Smooth muscle cell (in vitro differentiated cells): ENCODE results near the gene HSF4. TPM values are rescaled to one million over a fixed set of nuclear protein-coding genes. Genes with fewer than 3 reads are reported as not detected.
A peak's percentile ranks its signal among the peaks of the same experiment; 100 is the strongest.

Source experiments
- DNase-seq: peaks from one replicate; lab custom pipeline; 2025; ENCODE audit not compliant: unreplicated experiment; lab: John Stamatoyannopoulos, UW
- H2AFZ ChIP-seq: fragments of 200-600 bp; sonication (generic); 2 replicates; pipeline ENCODE4 v1.6.0; 2016; ENCODE audit warnings: antibody characterized with exemption, low read depth, mild to moderate bottlenecking
- H3F3A ChIP-seq: fragments of 200-600 bp; sonication (generic); 2 replicates; pipeline ENCODE4 v1.6.0; 2017; ENCODE audit warnings: antibody characterized with exemption, low read depth
- H3K27ac ChIP-seq: fragments of 200-600 bp; sonication (generic); 2 replicates; pipeline ENCODE4 v1.5.1; 2016; ENCODE audit warnings: low read depth, mild to moderate bottlenecking
- H3K27me3 ChIP-seq: fragments of 200-600 bp; sonication (generic); 2 replicates; pipeline ENCODE4 v1.6.1; 2016; ENCODE audit warnings: low read depth, mild to moderate bottlenecking
- H3K36me3 ChIP-seq: fragments of 200-600 bp; sonication (generic); 2 replicates; pipeline ENCODE4 v1.5.1; 2016; ENCODE audit warnings: low read depth
- H3K4me1 ChIP-seq: fragments of 200-600 bp; sonication (generic); 2 replicates; pipeline ENCODE4 v1.5.1; 2016; ENCODE audit warnings: low read depth
- H3K4me2 ChIP-seq: fragments of 200-600 bp; sonication (generic); 2 replicates; pipeline ENCODE4 v1.6.0; 2016; ENCODE audit warnings: mild to moderate bottlenecking
- H3K4me3 ChIP-seq: fragments of 200-600 bp; sonication (generic); 2 replicates; pipeline ENCODE4 v1.5.1; 2016; ENCODE audit warnings: mild to moderate bottlenecking
- H3K79me2 ChIP-seq: fragments of 200-600 bp; sonication (generic); 2 replicates; pipeline ENCODE4 v1.6.0; 2016; ENCODE audit warnings: low read depth, mild to moderate bottlenecking
- H3K9ac ChIP-seq: fragments of 200-600 bp; sonication (generic); 2 replicates; pipeline ENCODE4 v1.6.0; 2016; ENCODE audit warnings: low read depth
- H3K9me3 ChIP-seq: fragments of 200-600 bp; sonication (generic); replicated peaks from 2 replicates; pipeline ENCODE4 v1.5.1; 2016; ENCODE audit warnings: low read depth
- H4K20me1 ChIP-seq: fragments of 200-600 bp; sonication (generic); 2 replicates; pipeline ENCODE4 v1.6.0; 2016; ENCODE audit warnings: low read depth
- WGBS: methylation state at CpG from one replicate; pipeline ENCODE4 v1.1.7; 2016; ENCODE audit warnings: low lambda C conversion rate; 5-methylcytosine and 5-hydroxymethylcytosine counted together
- polyA plus RNA-seq: library from polyadenylated mRNA; unstranded; fragments of >200 nt; fragmentation: Nextera tagmentation; extraction: Ambion mirVana; gene quantifications from 2 replicates; pipeline ENCODE4 v1.2.1, GENCODE V29; 2016
- total RNA-seq: library from RNA; depleted of rRNA; stranded (reverse); fragments of >200 nt; gene quantifications from 2 replicates; pipeline ENCODE4 v1.2.3, GENCODE V29; 2014
- TF ChIP-seq, protein P1 (sequence below): fragments of 200-600 bp; sonication (generic); IDR thresholded peaks from 2 replicates; pipeline ENCODE4 v1.5.1; 2017; ENCODE audit warnings: borderline replicate concordance, mild to moderate bottlenecking, antibody characterized with exemption; ENCODE audit not compliant: insufficient read depth, poor library complexity, severe bottlenecking

The HSF4 gene
- total and polyA plus RNA-seq, 2 experiments from 2014 or later = 2.9 to 6.1 TPM

DNA sequence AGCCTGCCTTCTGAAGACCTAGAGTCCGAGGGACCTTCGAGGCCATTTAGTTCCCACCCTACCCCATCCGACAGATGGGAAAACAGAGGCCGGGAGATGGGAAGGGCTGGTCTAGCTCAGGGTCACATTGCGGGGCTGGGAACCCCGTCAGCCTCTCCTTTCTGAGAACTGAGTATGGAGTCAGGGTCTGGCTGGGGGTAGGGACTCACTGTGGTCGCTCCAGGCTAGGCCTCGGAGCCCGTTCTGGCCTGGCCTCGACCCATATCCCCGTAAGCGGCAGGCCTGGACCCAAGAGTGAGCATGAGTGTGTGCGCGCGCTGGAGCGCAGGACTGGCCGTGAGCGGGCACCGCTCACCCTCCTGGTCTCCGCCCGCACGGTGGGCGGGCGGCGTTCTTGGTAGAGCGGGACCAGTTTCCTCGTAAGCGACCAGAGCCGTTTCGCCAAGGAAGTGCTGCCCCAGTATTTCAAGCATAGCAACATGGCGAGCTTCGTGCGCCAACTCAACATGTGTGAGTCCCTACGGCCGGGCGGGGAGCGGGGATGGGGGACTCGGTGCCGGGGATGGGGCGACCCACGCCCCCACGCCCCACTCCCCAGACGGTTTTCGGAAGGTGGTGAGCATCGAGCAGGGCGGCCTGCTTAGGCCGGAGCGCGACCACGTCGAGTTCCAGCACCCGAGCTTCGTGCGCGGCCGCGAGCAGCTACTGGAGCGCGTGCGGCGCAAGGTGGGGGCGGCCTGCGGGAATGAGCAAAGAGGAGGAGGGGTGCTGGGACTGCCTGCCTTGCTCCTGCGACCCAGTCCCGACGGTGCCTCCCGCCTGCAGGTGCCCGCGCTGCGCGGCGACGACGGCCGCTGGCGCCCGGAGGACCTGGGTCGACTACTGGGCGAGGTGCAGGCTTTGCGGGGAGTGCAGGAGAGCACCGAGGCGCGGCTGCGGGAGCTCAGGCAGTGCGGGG is 855 bp downstream of the HSF4 start:
- Histone ChIP-seq H3K4me1 (peaks cover 24% of the 10 kb centered on the region), H3K9me3 (no peaks in the 10 kb centered on the region), H3K36me3 (no peaks in the 10 kb centered on the region), H3K27me3 (peaks cover 65% of the 10 kb centered on the region), H3K9ac (no peak overlapping the region), H3K79me2 (no peaks in the 10 kb centered on the region), H3K4me3 (no peak overlapping the region), H3K27ac (no peak overlapping the region), H3F3A (peaks cover 7% of the 10 kb centered on the region), H4K20me1 (peaks cover 29% of the 10 kb centered on the region), H3K4me2 (peak overlapping the region; percentile 87), H2AFZ (no peak overlapping the region)
- 8% methylated on average over 61 of the region's 85 CpGs for WGBS
- DNase-seq = no peak
- TF ChIP-seq, protein P1, sequence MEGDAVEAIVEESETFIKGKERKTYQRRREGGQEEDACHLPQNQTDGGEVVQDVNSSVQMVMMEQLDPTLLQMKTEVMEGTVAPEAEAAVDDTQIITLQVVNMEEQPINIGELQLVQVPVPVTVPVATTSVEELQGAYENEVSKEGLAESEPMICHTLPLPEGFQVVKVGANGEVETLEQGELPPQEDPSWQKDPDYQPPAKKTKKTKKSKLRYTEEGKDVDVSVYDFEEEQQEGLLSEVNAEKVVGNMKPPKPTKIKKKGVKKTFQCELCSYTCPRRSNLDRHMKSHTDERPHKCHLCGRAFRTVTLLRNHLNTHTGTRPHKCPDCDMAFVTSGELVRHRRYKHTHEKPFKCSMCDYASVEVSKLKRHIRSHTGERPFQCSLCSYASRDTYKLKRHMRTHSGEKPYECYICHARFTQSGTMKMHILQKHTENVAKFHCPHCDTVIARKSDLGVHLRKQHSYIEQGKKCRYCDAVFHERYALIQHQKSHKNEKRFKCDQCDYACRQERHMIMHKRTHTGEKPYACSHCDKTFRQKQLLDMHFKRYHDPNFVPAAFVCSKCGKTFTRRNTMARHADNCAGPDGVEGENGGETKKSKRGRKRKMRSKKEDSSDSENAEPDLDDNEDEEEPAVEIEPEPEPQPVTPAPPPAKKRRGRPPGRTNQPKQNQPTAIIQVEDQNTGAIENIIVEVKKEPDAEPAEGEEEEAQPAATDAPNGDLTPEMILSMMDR = no peak

DNA sequence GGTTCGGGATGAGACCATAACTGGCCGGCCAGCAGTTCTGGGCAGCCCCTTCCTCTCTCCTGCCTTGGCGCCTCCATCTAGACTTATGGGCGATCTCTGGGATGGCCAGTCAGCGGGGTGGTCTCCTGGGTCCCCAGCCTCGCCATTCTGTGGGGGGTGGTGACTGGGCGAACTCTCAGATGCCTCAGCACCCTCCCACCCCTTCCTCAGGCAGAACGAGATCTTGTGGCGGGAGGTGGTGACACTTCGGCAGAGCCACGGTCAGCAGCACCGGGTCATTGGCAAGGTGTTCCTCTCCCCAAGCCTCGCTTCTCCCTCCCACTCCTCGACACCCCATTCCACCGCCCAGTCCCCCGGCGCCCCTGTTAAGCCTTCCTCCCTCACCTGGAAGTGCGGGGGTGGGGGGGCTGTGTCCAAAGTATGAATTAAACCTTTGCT is 1.6 kb downstream of the HSF4 start:
- no peak for DNase-seq
- H3K27me3 ChIP-seq = peaks cover 65% of the 10 kb centered on the region
- H3K9me3 ChIP-seq = no peaks in the 10 kb centered on the region
- no peak overlapping the region for H3K27ac ChIP-seq
- H3K79me2 ChIP-seq = no peaks in the 10 kb centered on the region
- TF ChIP-seq, protein P1 = no peak
- no peak overlapping the region for H3K4me3 ChIP-seq
- H2AFZ ChIP-seq = no peak overlapping the region
- peaks cover 7% of the 10 kb centered on the region for H3F3A ChIP-seq
- H3K9ac ChIP-seq = no peak overlapping the region
- H3K4me2 ChIP-seq = no peak overlapping the region
- no peaks in the 10 kb centered on the region for H3K36me3 ChIP-seq
- peaks cover 28% of the 10 kb centered on the region for H3K4me1 ChIP-seq
- H4K20me1 ChIP-seq = peaks cover 29% of the 10 kb centered on the region
- 26% methylated on average over 16 of the region's 18 CpGs for WGBS

- Histone ChIP-seq H2AFZ (no peak overlapping the region), H4K20me1 (peaks cover 26% of the 10 kb centered on the region), H3K36me3 (no peaks in the 10 kb centered on the region), H3K9me3 (no peaks in the 10 kb centered on the region), H3K79me2 (no peaks in the 10 kb centered on the region), H3K27me3 (peaks cover 59% of the 10 kb centered on the region), H3K27ac (no peak overlapping the region), H3F3A (peaks cover 7% of the 10 kb centered on the region), H3K4me2 (no peak overlapping the region), H3K4me3 (no peak overlapping the region), H3K4me1 (peaks cover 31% of the 10 kb centered on the region), H3K9ac (no peak overlapping the region)
- no peak for DNase-seq
- WGBS = 75% methylated on average over 3 of the region's 5 CpGs
- TF ChIP-seq, protein P1 = no peak
Measured at GRCh38 chr16:67166598-67167168, 2.1 kb downstream of the HSF4 start.
